ENCODE results near the gene RING1. TPM values are rescaled to one million over a fixed set of nuclear protein-coding genes. Genes with fewer than 3 reads are reported as not detected.

The RING1 gene
- total RNA-seq, 1 experiment from 2014 or later: 45.9 TPM

DNA sequence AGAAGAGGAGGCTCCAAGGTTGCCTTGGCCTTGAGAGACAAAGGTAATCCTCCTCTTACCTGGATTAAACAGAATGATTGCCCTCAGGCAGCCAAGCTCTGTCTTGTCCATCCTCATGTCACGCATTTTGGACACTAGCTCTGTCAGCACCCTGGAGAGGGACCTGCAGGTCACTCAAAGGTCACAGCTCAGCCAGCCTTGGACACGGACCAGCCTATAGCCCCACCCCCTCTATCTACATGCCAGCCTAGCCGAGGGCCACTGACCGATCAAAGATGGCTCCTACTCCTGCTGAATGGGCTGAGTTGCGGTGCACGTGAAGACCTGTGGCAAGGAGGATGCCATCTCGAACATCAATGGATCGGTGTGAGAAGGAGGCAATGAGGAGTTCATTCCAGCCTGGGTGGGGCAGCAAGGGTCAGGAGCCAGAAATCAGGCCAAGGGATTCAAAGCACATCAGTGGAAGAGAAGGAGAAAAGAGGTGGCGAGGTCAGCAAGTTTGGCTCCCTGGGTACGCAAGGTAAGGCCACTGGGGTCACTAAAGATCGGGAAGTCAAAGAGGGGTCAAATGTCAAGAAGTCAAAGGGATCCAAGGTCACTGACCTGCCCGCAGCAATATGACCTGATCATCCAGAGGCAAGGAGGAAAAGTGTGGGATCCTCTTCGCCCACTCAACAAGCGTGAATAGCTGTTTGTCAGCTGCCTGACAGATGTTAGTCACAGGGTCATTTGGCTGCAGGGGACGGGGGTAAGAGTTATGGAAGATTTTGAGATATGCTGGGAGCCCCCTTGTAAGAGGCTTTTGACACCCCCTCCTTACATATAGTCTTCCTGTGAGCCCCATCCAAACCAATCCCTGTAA, 12.8 kb upstream of the RING1 start:
- Histone ChIP-seq H3K4me2 (ENCODE audit: low read length) (no peak overlapping the region), H3K27ac (ENCODE audit: low read depth, low read length) (no peak overlapping the region), H4K20me1 (ENCODE audit: insufficient read depth) (no peaks in the 10 kb centered on the region), H3K36me3 (ENCODE audit: control insufficient read depth in 1 of 2, insufficient read depth in 2 of 2, low read length in 2 of 2) (peaks cover 20 to 28% of the 10 kb centered on the region in 2 experiments; a peak in 3 of 4 replicates), H3K79me2 (ENCODE audit: insufficient read depth, low read length) (peaks cover 33% of the 10 kb centered on the region), H3K27me3 (ENCODE audit: insufficient read depth, low read length) (no peaks in the 10 kb centered on the region), H3K9me2 (ENCODE audit: insufficient read depth) (no peaks in the 10 kb centered on the region), H3K9ac (ENCODE audit: low read length) (no peak overlapping the region), H2AFZ (ENCODE audit: low read depth, low read length, poor library complexity, severe bottlenecking) (no peak overlapping the region), H3K9me3 (ENCODE audit: control insufficient read depth in 1 of 2, insufficient read depth in 1 of 2, low read depth in 1 of 2, low read length in 2 of 2) (no peaks in the 10 kb centered on the region), H3K4me1 (ENCODE audit: control insufficient read depth in 1 of 2, insufficient read depth in 2 of 2, low read length in 2 of 2) (peaks cover 15 to 27% of the 10 kb centered on the region in 2 experiments; a peak in 3 of 4 replicates), H3K4me3 (replicated peaks in 1 of 2; ENCODE audit: low read depth in 1 of 2, low read length in 2 of 2) (no peak overlapping the region)
- no peak for DNase-seq (ENCODE audit: low read depth, low spot score)
- POLR2A ChIA-PET: no interaction called here
- CTCF ChIA-PET: interaction anchor here (1.1 kb wide), 1 partner anchor 211 kb away, joined by 3 read pairs; no protein-coding TSS in a partner anchor
- TF ChIP-seq POLR2A (IDR thresholded peaks at IDR 0.05; ENCODE audit: borderline replicate concordance, extremely low read depth, insufficient read depth, insufficient read length) (no peak), ELF1 (IDR thresholded peaks at IDR 0.05; ENCODE audit: borderline replicate concordance, low read depth) (no peak), SRF (IDR thresholded peaks at IDR 0.05; ENCODE audit: low read depth) (no peak), EZH2 (IDR thresholded peaks at IDR 0.05) (no peak), ZBTB33 (IDR thresholded peaks at IDR 0.05; ENCODE audit: extremely low read depth, insufficient replicate concordance, low read length) (no peak), POLR2AphosphoS5 (IDR thresholded peaks at IDR 0.05; ENCODE audit: low read depth, low read length) (no peak), YY1 (IDR thresholded peaks at IDR 0.05; ENCODE audit: extremely low read depth, insufficient replicate concordance, low read depth, low read length) (no peak), SIN3A (IDR thresholded peaks at IDR 0.05; ENCODE audit: low read depth) (no peak), CEBPB (IDR thresholded peaks at IDR 0.05; ENCODE audit: low read depth) (no peak)
- TF ChIP-seq, protein P1, sequence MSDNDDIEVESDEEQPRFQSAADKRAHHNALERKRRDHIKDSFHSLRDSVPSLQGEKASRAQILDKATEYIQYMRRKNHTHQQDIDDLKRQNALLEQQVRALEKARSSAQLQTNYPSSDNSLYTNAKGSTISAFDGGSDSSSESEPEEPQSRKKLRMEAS (IDR thresholded peaks at IDR 0.05): no peak
- TF ChIP-seq, protein P2, sequence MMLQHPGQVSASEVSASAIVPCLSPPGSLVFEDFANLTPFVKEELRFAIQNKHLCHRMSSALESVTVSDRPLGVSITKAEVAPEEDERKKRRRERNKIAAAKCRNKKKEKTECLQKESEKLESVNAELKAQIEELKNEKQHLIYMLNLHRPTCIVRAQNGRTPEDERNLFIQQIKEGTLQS (IDR thresholded peaks at IDR 0.05): no peak
- ATAC-seq: no peak
- intact Hi-C loops (cut with micrococcal nuclease): no loop called here
- RAD21 ChIA-PET (ENCODE audit: low non-redundant PET in 1 of 2, low total read pairs in 2 of 2, uncharacterized antibody in 2 of 2, unreplicated experiment in 2 of 2): no interaction called here
- no TSS peak for BruUV-seq (replicated peaks)

All from HCT116 (cell line).